HG03342 (cell line): ENCODE data around the gene ERBB2.
"Not testable (repeated sequence)": the region's sequence is repeated elsewhere in the genome, so short reads cannot be mapped to it uniquely, and the experiment has no call there.

Experiments
- ATAC-seq: cut with Tn5 transposase; IDR thresholded peaks from one replicate; pipeline ENCODE4 v1.9.1; 2021; ENCODE audit warnings: mild to moderate bottlenecking, moderate library complexity; ENCODE audit not compliant: unreplicated experiment

ERBB2 gene

GRCh38 chr17:39701784-39702422 is 2.0 kb downstream of the ERBB2 start:
- no peak for ATAC-seq

GRCh38 chr17:39702901-39703893 is 3.3 kb downstream of the ERBB2 start:
- no peak for ATAC-seq

DNA sequence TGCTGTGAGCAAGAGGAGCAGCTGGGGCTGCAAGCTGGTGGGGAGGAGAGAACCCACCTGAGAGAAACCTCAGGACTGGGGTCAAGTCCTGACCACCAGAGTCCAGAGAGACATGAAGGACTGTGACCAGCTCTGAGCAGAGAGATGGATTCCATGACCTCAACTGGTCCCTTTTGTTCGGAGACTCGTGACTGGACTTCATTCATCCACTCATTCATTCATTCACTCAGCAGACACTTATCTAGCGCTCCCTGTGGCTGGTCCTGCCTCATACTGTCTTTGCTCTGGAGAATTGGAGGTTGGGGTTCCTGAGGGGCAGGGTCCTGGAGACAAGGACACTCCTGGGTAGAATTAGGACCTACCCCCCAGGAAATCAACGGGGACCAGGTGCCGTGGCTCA is 4.0 kb downstream of the ERBB2 start:
- no peak for ATAC-seq

DNA sequence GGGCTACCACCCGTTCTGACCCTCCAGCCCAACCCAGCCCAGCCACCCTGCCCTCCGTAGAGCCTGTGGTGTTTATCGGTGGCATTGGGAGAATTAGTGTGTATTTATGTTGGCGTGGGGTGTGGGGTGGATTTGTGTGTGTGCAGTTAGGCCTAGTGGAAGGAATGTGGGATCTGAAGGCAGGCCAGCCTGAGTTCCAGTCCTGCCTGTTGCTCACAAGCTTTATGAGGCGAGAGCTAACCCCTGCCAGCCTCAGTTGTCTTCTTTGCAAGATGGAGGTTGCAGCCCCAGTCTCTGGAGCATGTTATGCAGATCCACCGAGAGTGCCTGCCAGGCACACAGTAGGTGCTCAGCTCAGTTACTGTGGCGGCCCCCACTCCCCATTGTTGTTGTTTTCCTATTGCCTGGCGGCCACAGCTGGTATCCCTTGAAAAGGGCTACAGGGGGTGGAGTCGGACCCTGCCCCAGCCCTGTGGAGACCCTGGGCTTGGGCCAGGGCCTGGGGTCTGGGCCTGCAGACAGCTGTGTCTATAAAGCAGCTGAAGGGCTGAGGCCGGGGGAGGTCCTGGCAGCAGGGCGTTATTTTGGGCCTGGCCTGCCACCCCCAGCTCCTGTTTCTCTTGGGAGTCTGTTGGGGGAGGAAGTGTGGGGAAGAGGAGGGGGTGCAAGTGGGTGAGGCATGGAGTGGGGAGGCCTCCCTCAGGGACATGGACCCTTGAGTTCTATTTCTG is 5.1 kb downstream of the ERBB2 start:
- ATAC-seq, result no peak

GRCh38 chr17:39705786-39706348 is 6.0 kb downstream of the ERBB2 start:
- no peak for ATAC-seq

GRCh38 chr17:39706383-39706782 is 6.5 kb downstream of the ERBB2 start:
- ATAC-seq, result no peak

GRCh38 chr17:39706921-39707337 is 7.1 kb downstream of the ERBB2 start:
- ATAC-seq, result no peak

- no peak for ATAC-seq
These were observed 9.6 kb downstream of the ERBB2 start for GRCh38 chr17:39709319-39709997.

DNA sequence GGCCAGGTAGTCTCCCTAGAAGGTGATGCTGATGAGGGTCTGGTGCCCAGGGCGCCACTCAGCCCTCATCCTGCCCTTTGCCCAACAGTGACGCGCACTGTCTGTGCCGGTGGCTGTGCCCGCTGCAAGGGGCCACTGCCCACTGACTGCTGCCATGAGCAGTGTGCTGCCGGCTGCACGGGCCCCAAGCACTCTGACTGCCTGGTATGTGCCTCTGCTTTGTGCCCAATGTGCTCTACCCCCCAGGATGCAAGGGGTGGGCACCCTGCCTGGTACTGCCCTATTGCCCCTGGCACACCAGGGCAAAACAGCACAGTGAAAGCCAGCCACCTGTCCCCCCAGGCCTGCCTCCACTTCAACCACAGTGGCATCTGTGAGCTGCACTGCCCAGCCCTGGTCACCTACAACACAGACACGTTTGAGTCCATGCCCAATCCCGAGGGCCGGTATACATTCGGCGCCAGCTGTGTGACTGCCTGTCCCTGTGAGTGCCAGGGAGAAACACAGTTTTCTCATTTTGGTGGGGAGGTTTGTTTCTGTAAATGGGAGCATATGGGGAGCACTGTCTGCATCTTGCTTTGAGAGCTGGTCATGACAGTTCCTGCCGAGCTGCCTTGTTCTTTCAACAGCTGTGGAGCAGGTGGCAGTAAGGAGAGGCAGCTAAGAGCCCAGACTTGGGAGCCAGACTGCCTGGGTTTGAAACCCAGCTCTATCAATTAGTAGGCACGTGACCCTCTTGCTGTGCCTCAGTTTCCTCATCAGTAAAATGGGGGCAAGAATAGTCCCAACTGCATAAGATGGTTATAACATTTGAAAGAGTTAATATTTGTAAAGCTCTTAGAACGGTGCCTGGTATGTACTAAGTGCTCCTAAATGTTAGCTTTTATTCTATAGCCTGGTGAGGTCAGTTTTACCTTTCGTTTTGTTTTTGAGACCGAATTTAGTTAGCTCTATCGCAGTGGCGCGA is 10.4 kb downstream of the ERBB2 start:
- no peak for ATAC-seq

DNA sequence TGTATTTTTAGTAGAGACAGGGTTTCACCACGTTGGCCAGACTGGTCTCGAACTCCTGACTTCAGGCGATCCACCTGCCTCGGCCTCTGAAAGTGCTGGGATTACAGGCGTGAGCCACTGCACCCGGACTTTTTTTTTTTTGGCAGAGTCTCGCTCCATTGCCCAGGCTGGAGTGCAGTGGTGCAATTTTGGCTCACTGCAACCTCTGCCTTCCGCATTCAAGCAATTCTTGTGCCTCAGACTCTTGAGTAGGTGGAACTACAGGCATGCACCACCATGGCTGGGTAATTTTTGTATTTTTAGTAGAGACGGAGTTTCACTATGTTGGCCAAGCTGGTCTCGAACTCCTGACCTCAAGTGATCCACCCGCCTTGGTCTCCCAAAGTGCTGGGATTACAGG is 11.2 kb downstream of the ERBB2 start:
- ATAC-seq, result not testable (repeated sequence)

- no peak for ATAC-seq
These were observed 12.0 kb downstream of the ERBB2 start for GRCh38 chr17:39711851-39712250.

GRCh38 chr17:39714234-39714633 is 14.4 kb downstream of the ERBB2 start:
- no peak for ATAC-seq

DNA sequence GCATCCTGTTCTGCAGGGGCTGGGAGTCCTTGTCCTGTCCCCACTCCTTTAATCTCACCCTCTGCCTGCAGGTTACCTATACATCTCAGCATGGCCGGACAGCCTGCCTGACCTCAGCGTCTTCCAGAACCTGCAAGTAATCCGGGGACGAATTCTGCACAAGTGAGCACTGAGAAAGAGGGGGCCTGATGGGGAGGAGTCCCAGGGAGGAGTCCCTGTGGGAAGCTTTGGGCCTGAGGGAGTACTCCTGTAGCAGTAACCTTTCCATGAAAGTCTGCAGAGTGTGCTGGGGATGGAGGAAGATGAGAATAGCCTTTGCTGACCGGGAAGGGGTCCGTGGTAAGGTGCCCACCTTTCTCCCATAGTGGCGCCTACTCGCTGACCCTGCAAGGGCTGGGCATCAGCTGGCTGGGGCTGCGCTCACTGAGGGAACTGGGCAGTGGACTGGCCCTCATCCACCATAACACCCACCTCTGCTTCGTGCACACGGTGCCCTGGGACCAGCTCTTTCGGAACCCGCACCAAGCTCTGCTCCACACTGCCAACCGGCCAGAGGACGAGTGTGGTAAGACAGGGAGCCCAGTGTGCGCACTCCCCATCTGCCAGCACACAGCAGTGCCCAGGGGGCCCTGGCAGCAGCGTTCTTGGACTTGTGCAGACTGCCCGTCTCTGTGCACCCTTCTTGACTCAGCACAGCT is 15.7 kb downstream of the ERBB2 start:
- no peak for ATAC-seq

GRCh38 chr17:39716073-39716818 is 16.4 kb downstream of the ERBB2 start:
- ATAC-seq, result no peak

DNA sequence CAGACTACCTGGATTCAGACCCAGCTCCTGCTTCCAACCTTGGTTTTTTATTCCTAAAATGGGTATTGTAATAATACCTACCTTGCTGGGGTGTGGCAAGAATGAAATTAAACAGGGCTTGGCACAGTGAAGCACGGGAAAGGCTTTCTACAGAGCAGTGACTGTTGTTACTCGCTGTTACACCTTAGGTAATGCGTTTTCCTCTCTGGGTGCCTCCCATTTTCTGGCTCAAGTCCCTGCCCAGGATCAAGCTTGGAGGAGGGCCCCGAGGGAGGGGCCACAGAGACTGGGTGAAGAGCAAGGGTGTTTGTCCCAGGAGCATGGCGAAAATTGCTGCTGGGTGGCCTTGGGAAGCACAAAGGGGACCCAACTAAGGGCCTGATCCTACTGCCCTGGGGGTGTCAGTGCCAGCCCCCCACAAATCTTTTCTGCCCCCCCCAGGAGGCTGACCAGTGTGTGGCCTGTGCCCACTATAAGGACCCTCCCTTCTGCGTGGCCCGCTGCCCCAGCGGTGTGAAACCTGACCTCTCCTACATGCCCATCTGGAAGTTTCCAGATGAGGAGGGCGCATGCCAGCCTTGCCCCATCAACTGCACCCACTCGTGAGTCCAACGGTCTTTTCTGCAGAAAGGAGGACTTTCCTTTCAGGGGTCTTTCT is 17.1 kb downstream of the ERBB2 start:
- no peak for ATAC-seq

DNA sequence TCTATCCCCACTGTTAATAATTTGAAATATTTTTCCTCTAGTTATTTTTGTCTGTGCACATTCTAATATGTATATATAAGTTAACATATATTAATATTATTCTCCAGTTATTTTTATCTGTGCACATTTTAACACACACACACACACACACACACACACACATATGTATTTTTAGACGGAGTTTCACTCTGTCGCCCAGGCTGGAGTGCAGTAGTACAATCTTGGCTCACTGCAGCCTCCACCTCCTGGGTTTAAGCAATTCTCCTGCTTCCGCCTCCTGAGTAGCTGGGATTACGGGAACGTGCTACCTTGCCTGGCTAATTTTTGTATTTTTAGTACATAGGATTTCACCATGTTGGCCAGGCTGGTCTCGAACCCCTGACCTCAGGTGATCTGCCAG is 17.8 kb downstream of the ERBB2 start:
- no peak for ATAC-seq

GRCh38 chr17:39719563-39720355 is 19.9 kb downstream of the ERBB2 start:
- no peak for ATAC-seq
